ENCODE measurements around the gene SIPA1L3. TPM values are rescaled to one million over a fixed set of nuclear protein-coding genes. Genes with fewer than 3 reads are reported as not detected.

The SIPA1L3 gene
- total and polyA plus RNA-seq, 9 of the 15 experiments (the other 6 are each of a cell fraction or from before 2014, with no cell fraction given) = 0.01 to 6.1 (median 2.5) TPM

- H3K27ac ChIP-seq (ENCODE audit: extremely low read depth, low read depth, low read length) = no peak overlapping the region
- H3K79me2 ChIP-seq (ENCODE audit: control insufficient read depth, insufficient read depth, low read length) = no peaks in the 10 kb centered on the region
- peaks cover 0 to 51% of the 10 kb centered on the region in 2 experiments; a peak in 2 of 5 replicates for H3K4me1 ChIP-seq (replicated peaks in 1 of 2; ENCODE audit: control insufficient read depth in 2 of 2, insufficient read depth in 2 of 2, low read length in 2 of 2)
- intact Hi-C loops (cut with micrococcal nuclease) = no loop called here
- CTCF ChIA-PET (ENCODE audit: low intra/inter-chr PET ratio) = no interaction called here
- no peaks in the 10 kb centered on the region for H3K9me3 ChIP-seq (replicated peaks; ENCODE audit: control insufficient read depth, insufficient read depth, low read depth, low read length)
- BruUV-seq (replicated peaks) = no TSS peak
- no peaks in the 10 kb centered on the region for H4K20me1 ChIP-seq (replicated peaks; ENCODE audit: control insufficient read depth, insufficient read depth, low read length)
- no peak overlapping the region for H3K9ac ChIP-seq (ENCODE audit: insufficient read depth in 1 of 2, low read depth in 2 of 2, low read length in 2 of 2)
- FAIRE-seq (no peak), DNase-seq (ENCODE audit: extremely low read depth in 1 of 4, low spot score in 3 of 4) (peak in 2 of 4 experiments; percentile 39 to 44), ATAC-seq (no peak)
- H2AFZ ChIP-seq (ENCODE audit: low read depth, low read length) = no peak overlapping the region
- no peaks in the 10 kb centered on the region for H3K36me3 ChIP-seq (ENCODE audit: control insufficient read depth, insufficient read depth, low read length)
- in situ Hi-C loops (cut with MboI) = no loop called here
- TF ChIP-seq SMARCA5 (IDR thresholded peaks at IDR 0.05) (no peak), CTCF (IDR thresholded peaks at IDR 0.05 in 2 of 3, conservative IDR thresholded peaks at IDR 0.05 in 1 of 3; ENCODE audit: insufficient read depth in 2 of 3, low read depth in 1 of 3, low read length in 3 of 3) (0 out of 6 replicates have a peak, but pooled peaks of 1 of the 3 experiments have one; percentile 5), VEZF1 (CRISPR knock-in tag; IDR thresholded peaks at IDR 0.05) (peak; percentile 22; the same call in 1 of the 2 replicates), NUFIP1 (IDR thresholded peaks at IDR 0.05; ENCODE audit: partially characterized antibody) (no peak), THRB (CRISPR knock-in tag; conservative IDR thresholded peaks at IDR 0.05) (no peak)
- H3K9me1 ChIP-seq (ENCODE audit: control insufficient read depth, insufficient read depth, low read length) = no peaks in the 10 kb centered on the region
- H3K4me3 ChIP-seq = no peak overlapping the region
- no peak overlapping the region for H3K4me2 ChIP-seq (ENCODE audit: insufficient read depth, low read length)
- POLR2A ChIA-PET = no interaction called here
- H3K27me3 ChIP-seq (ENCODE audit: control insufficient read depth in 2 of 2, insufficient read depth in 2 of 2, low read length in 2 of 2) = peaks cover 5 to 19% of the 10 kb centered on the region in 2 experiments; a peak in 3 of 5 replicates
- WGBS (ENCODE audit: insufficient coverage, low coverage, missing lambda C conversion rate) = 14% methylated on average over 5 of the region's 27 CpGs
These were observed 304.2 kb downstream of the SIPA1L3 start for GRCh38 chr19:38211151-38211591.

Measured in K562 (cell line).